Endometrial microvascular endothelial cells (primary cell): ENCODE data around the gene VANGL2. TPM values are rescaled to one million over a fixed set of nuclear protein-coding genes. Genes with fewer than 3 reads are reported as not detected.

Source experiments
- total RNA-seq: library from RNA; depleted of rRNA; stranded (reverse); fragments of >200 nt; gene quantifications from one replicate; pipeline ENCODE4 v1.2.3, GENCODE V29; 2015; ENCODE audit errors: inconsistent ontology term

VANGL2 gene
- total RNA-seq, 1 donor from 2014 or later = not detected

Other genes starting within 250 kb of the VANGL2 start
- not detected for gene ATP1A4, start 249.0 kb upstream of the VANGL2 start, total RNA-seq
- gene CASQ1, start 210.0 kb upstream of the VANGL2 start, total RNA-seq = 0.09 TPM
- gene PEA15, start 195.2 kb upstream of the VANGL2 start, total RNA-seq = 112 TPM
- gene DCAF8, start 138.0 kb upstream of the VANGL2 start, total RNA-seq = 64.8 TPM
- gene PEX19, start 115.4 kb upstream of the VANGL2 start, total RNA-seq = 75.4 TPM
- gene COPA, start 57.3 kb upstream of the VANGL2 start, total RNA-seq = 163 TPM
- gene NCSTN, start 57.2 kb upstream of the VANGL2 start, total RNA-seq = 105 TPM
- not detected for gene NHLH1, start 33.5 kb upstream of the VANGL2 start, total RNA-seq
- gene SLAMF6, start 122.7 kb downstream of the VANGL2 start, total RNA-seq = not detected
- gene CD84, start 178.9 kb downstream of the VANGL2 start, total RNA-seq = not detected
- gene SLAMF1, start 246.5 kb downstream of the VANGL2 start, total RNA-seq = not detected